Colonic mucosa (tissue), 4 donors: ENCODE results near the gene MAPK11. TPM values are rescaled to one million over a fixed set of nuclear protein-coding genes. Genes with fewer than 3 reads are reported as not detected.
A peak's percentile ranks its signal among the peaks of the same experiment; 100 is the strongest.

Experiments
- DNase-seq: peaks from one replicate; pipeline ENCODE4 v3.0.0-alpha.2; 2020
- H3K27ac ChIP-seq: fragments of 200-600 bp; one replicate; pipeline ENCODE4 v1.8.0; 2021
- H3K27me3 ChIP-seq: fragments of 200-600 bp; one replicate; pipeline ENCODE4 v1.8.0; 2021
- H3K36me3 ChIP-seq: fragments of 200-600 bp; one replicate; pipeline ENCODE4 v1.8.0; 2021
- H3K4me1 ChIP-seq: fragments of 200-600 bp; one replicate; pipeline ENCODE4 v1.8.0; 2021; ENCODE audit warnings: mild to moderate bottlenecking
- H3K4me3 ChIP-seq: fragments of 200-600 bp; one replicate; pipeline ENCODE4 v1.8.0; 2021
- H3K9ac ChIP-seq, 2 donors: one replicate each; pipeline ENCODE4 v1.7.0; 2013; ENCODE audit warnings: control low read depth in 2 of 2, low read depth in 2 of 2, low read length in 2 of 2
- H3K9me3 ChIP-seq: fragments of 200-600 bp; one replicate; pipeline ENCODE4 v1.8.0; 2021
- intact Hi-C: fragments of 100-400 bp; cut with DNase I; formaldehyde crosslinking; loops from one replicate; pipeline ENCODE4 v1.14.1; 2022
- total RNA-seq, 2 donors: library from RNA; stranded (reverse); fragmentation: NEBNext Ultra II Directional in 1 of 2; extraction: Animal tissue kit (Norgen Biotek cat#: 25700) in 1 of 2; gene quantifications; one replicate each; pipeline ENCODE4 v1.2.1, GENCODE V29; 2021
- TF ChIP-seq, protein P1 (sequence below): fragments of 200-600 bp; IDR thresholded peaks from one replicate; pipeline ENCODE4 v1.8.0; 2022; ENCODE audit warnings: antibody characterized with exemption, mild to moderate bottlenecking
- donor health status: healthy.
- donor health status: DM: no; HTN: no; CAD: no.
- donor health status: DM: no; HTN: no; CAD: no.

The MAPK11 gene
- total RNA-seq, 2 donors from 2014 or later: 1.3 to 1.9 TPM

DNA sequence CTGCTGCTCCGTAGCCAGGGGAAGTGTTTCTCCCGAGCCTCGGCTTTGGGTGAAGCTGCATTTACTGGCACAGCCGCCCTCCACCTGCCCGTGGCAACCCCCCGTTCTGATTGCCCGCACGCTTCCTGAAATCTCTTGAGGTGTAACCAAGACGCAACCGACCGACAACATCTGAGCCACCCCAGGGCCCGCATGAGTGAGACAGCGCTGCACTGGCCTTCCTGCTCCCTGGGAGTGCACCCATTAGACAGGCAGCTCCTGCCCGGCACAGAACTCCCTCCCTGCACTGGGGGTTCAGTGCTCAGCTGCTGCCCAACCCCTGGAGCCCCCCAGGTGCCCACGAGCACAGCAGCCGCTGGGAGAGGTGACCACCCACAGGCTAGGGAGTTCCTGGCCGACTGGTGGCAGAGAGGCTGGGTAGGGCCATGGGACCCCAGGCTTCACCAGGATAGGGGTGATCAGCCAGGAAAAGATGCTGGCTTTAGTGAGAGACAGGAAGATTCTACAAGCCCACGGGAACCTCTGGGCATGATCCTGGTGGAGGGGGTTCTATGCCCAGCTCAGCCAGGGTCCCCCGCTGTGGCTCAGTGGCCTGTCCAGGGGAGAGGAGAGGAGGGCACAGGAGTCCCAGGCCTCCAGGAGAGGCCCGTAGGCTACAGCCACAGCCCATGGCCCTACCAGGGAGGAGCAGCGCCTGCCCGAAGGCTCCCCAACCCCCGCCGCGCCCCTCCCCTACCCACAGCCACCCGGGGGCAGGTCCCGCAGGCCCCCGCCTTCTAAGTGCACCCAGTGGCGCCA is 22.7 kb upstream of the MAPK11 start:
- Histone ChIP-seq H3K36me3 (peaks cover 18% of the 10 kb centered on the region), H3K4me3 (peak overlapping the region; percentile 21), H3K9me3 (no peaks in the 10 kb centered on the region), H3K4me1 (peaks cover 36% of the 10 kb centered on the region), H3K27ac (peak overlapping the region; percentile 87), H3K27me3 (no peaks in the 10 kb centered on the region), H3K9ac (peak overlapping the region; percentile 66 to 69)
- intact Hi-C loops: no loop called here
- TF ChIP-seq, protein P1, sequence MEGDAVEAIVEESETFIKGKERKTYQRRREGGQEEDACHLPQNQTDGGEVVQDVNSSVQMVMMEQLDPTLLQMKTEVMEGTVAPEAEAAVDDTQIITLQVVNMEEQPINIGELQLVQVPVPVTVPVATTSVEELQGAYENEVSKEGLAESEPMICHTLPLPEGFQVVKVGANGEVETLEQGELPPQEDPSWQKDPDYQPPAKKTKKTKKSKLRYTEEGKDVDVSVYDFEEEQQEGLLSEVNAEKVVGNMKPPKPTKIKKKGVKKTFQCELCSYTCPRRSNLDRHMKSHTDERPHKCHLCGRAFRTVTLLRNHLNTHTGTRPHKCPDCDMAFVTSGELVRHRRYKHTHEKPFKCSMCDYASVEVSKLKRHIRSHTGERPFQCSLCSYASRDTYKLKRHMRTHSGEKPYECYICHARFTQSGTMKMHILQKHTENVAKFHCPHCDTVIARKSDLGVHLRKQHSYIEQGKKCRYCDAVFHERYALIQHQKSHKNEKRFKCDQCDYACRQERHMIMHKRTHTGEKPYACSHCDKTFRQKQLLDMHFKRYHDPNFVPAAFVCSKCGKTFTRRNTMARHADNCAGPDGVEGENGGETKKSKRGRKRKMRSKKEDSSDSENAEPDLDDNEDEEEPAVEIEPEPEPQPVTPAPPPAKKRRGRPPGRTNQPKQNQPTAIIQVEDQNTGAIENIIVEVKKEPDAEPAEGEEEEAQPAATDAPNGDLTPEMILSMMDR: no peak
- no peak for DNase-seq

DNA sequence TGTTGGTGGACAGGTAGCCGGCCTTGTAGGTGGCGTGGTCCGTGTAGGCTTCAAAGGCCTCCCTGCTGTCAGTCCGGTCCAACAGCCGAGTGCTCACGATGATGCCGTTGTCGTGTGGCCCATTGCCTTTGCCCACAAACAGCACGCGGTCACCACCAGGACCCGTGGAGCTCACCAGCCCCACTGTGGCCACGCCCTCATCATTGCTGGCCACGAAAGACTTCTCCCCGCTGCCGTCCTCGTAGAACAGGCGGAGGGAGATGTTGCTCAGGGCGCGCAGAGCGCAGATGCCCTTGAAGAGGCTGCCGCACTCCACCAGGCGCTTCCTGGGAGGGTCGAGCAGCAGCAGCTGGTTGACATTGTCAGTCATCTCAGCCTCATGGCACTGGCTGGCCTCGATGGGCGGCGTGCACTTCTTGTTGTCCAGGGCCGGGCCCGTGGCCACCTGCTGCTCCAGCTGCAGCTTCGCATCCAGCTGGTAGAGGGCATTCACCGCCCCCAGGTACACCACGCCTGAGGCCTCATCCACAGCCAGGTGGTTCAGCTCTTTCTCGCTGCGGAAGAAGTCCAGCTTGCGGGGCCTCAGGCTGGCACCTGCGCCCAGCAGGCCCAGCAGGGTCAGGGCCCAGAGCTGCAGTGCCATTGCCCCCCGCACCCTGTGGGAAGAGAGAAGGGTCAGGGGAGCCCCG is 19.9 kb upstream of the MAPK11 start:
- peaks cover 23% of the 10 kb centered on the region for H3K36me3 ChIP-seq
- TF ChIP-seq, protein P1: no peak
- no peak for DNase-seq
- no peak overlapping the region for H3K27ac ChIP-seq
- H3K9me3 ChIP-seq: no peaks in the 10 kb centered on the region
- no peak overlapping the region for H3K4me3 ChIP-seq
- H3K27me3 ChIP-seq: no peaks in the 10 kb centered on the region
- peaks cover 23% of the 10 kb centered on the region for H3K4me1 ChIP-seq
- intact Hi-C loops: no loop called here
- H3K9ac ChIP-seq: peak overlapping the region in 1 of 2 donors; percentile 35

DNA sequence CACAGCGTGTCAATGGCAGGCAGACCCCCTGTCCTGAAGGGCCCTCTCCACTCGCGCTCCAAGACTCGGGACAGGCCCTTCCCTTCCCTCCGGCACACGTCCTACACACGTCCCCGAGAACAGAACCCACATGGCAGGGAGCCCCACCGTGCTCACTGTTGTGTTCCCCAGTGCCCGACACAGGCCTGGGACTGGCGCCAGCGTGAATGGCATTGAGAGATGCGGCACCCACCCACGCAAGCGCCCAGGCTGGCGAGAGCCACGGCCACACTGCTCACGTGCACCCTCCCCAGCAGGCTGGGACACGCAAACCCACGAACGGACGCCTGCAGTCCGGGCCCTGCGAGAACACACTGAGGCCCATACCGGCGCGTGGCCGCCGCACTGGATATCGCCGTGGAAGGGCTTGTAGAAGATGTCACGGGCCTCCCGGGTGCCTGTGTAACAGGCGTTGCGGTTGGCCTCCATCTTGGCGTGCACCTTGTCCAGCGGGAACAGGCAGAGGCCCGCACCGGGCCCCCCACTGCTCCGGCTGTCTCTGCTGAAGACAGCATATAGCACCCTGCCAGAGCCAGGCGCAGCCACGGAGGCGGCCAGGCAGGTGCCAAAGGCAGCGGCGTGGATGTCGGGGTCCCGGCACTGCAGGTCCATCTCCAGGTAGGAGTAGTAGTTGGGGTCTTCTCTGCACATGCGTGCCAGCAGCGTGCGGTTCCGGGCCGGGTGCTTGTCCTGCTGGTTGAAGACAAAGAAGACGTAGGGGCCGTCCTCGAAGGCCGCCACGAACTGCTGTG is 19.2 kb upstream of the MAPK11 start:
- no peak overlapping the region for H3K9ac ChIP-seq
- intact Hi-C loops: no loop called here
- no peak overlapping the region for H3K27ac ChIP-seq
- H3K4me3 ChIP-seq: no peak overlapping the region
- H3K36me3 ChIP-seq: peaks cover 23% of the 10 kb centered on the region
- no peaks in the 10 kb centered on the region for H3K27me3 ChIP-seq
- H3K4me1 ChIP-seq: peaks cover 16% of the 10 kb centered on the region
- DNase-seq: no peak
- TF ChIP-seq, protein P1: no peak
- no peaks in the 10 kb centered on the region for H3K9me3 ChIP-seq

DNA sequence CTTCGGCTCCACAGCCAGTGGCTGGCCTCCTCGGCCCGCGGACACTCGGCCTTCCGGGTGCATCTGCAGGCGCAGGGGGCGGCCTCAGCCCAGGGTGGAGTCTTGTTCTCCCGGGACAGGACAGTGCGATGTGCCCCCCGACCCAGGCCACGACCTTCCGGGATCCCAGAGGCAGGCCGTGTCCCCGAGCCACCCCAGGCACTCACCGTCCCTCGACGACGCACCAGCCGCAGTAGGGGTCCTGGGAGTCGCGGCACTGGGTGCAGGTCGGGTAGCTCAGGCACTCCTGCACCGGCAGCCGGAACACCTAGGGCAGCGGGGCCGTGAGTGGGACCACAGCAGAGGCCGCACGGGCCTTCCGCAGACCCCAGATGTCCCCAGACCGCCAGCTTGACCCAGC is 17.6 kb upstream of the MAPK11 start:
- intact Hi-C loops: no loop called here
- Histone ChIP-seq H3K27me3 (no peaks in the 10 kb centered on the region), H3K4me1 (peaks cover under 1% of the 10 kb centered on the region), H3K36me3 (peaks cover 23% of the 10 kb centered on the region), H3K4me3 (no peak overlapping the region), H3K9ac (no peak overlapping the region), H3K27ac (no peak overlapping the region), H3K9me3 (no peaks in the 10 kb centered on the region)
- DNase-seq: no peak
- TF ChIP-seq, protein P1: no peak

DNA sequence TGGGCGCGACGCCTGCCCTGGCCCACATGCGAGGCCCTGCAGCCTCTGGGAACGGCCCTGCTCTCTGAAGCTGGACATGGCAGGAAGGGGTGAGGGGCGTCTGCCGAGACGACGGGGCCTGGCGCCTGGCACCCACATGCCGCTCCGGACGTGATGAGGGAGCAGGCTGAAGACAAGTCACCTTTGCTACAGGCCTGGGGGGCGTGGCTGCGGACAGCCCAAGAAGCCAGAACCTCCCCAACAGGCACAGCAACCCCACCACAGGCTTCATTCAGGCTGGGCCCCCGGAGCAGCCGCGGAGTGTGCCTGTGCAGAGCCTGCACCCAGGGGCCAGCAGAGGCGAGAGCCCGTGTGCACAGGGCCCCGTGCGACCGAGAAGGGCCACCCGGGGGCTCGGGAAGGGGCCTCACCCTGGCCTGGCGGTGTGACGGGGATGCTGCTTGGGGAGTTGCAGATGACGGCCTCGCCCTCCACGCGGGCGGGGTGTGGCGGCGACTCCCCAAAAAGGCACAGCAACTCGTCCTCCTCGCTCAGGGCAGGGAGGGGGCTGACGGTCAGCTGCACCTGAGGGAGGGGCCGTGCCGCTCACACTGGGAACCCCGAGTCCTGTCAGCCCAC is 16.6 kb upstream of the MAPK11 start:
- Histone ChIP-seq H3K27ac (no peak overlapping the region), H3K9ac (no peak overlapping the region), H3K27me3 (no peaks in the 10 kb centered on the region), H3K36me3 (peaks cover 26% of the 10 kb centered on the region), H3K4me3 (no peak overlapping the region), H3K9me3 (no peaks in the 10 kb centered on the region), H3K4me1 (no peaks in the 10 kb centered on the region)
- TF ChIP-seq, protein P1: no peak
- DNase-seq: no peak
- intact Hi-C loops: no loop called here
